Measurements from ENCODE around the gene NUP107.

The NUP107 gene

GRCh38 chr12:68767191-68767590 lies 80.4 kb downstream of the NUP107 start:
- no peaks in the 10 kb centered on the region for H3K4me1 ChIP-seq (ENCODE audit: insufficient read depth, low read length)
- DNase-seq: no peak
- H2AFZ ChIP-seq (ENCODE audit: low read depth, low read length): no peak overlapping the region
- no peaks in the 10 kb centered on the region for H3K9me3 ChIP-seq (ENCODE audit: insufficient read depth, low read length, severe bottlenecking)
- H3K27me3 ChIP-seq (ENCODE audit: insufficient read depth, low read length, poor library complexity): no peaks in the 10 kb centered on the region
- TF ChIP-seq EZH2 (IDR thresholded peaks at IDR 0.05; ENCODE audit: borderline replicate concordance, low read depth, low read length, severe bottlenecking): no peak
- no peak for TF ChIP-seq CTCF (IDR thresholded peaks at IDR 0.05; ENCODE audit: borderline replicate concordance, extremely low read depth, low read length, poor library complexity, severe bottlenecking)
- no peak overlapping the region for H3K4me2 ChIP-seq (ENCODE audit: insufficient read depth, low read length)
- no peak for ATAC-seq (ENCODE audit: insufficient read depth, low read depth)
- H3K27ac ChIP-seq (ENCODE audit: low read length): no peak overlapping the region
- H4K20me1 ChIP-seq (ENCODE audit: insufficient read depth, low read length): no peaks in the 10 kb centered on the region
- peaks cover 24% of the 10 kb centered on the region for H3K36me3 ChIP-seq (ENCODE audit: insufficient read depth, low read length)
- H3K79me2 ChIP-seq (ENCODE audit: insufficient read depth, low read length): no peaks in the 10 kb centered on the region
- no peak overlapping the region for H3K4me3 ChIP-seq (ENCODE audit: low read depth in 1 of 2, low read length in 2 of 2)
- H3K9ac ChIP-seq (ENCODE audit: low read depth, low read length): no peak overlapping the region

- no peak for DNase-seq
- Histone ChIP-seq H3K36me3 (ENCODE audit: insufficient read depth, low read length) (peaks cover 17% of the 10 kb centered on the region), H2AFZ (ENCODE audit: low read depth, low read length) (no peak overlapping the region), H3K9ac (ENCODE audit: low read depth, low read length) (no peak overlapping the region), H3K4me1 (ENCODE audit: insufficient read depth, low read length) (peaks cover 11% of the 10 kb centered on the region), H3K27me3 (ENCODE audit: insufficient read depth, low read length, poor library complexity) (no peaks in the 10 kb centered on the region), H4K20me1 (ENCODE audit: insufficient read depth, low read length) (no peaks in the 10 kb centered on the region), H3K9me3 (ENCODE audit: insufficient read depth, low read length, severe bottlenecking) (no peaks in the 10 kb centered on the region), H3K4me2 (ENCODE audit: insufficient read depth, low read length) (no peak overlapping the region), H3K79me2 (ENCODE audit: insufficient read depth, low read length) (no peaks in the 10 kb centered on the region), H3K27ac (ENCODE audit: low read length) (no peak overlapping the region), H3K4me3 (ENCODE audit: low read depth in 1 of 2, low read length in 2 of 2) (no peak overlapping the region)
- ATAC-seq (ENCODE audit: insufficient read depth, low read depth): no peak
- TF ChIP-seq EZH2 (IDR thresholded peaks at IDR 0.05; ENCODE audit: borderline replicate concordance, low read depth, low read length, severe bottlenecking): no peak
- no peak for TF ChIP-seq CTCF (IDR thresholded peaks at IDR 0.05; ENCODE audit: borderline replicate concordance, extremely low read depth, low read length, poor library complexity, severe bottlenecking)
Observed at GRCh38 chr12:68768431-68768939, 81.7 kb downstream of the NUP107 start.

- Histone ChIP-seq H3K4me2 (ENCODE audit: insufficient read depth, low read length) (no peak overlapping the region), H3K79me2 (ENCODE audit: insufficient read depth, low read length) (no peaks in the 10 kb centered on the region), H4K20me1 (ENCODE audit: insufficient read depth, low read length) (no peaks in the 10 kb centered on the region), H3K27ac (ENCODE audit: low read length) (no peak overlapping the region), H3K9ac (ENCODE audit: low read depth, low read length) (no peak overlapping the region), H3K4me1 (ENCODE audit: insufficient read depth, low read length) (peaks cover 11% of the 10 kb centered on the region), H2AFZ (ENCODE audit: low read depth, low read length) (no peak overlapping the region), H3K27me3 (ENCODE audit: insufficient read depth, low read length, poor library complexity) (no peaks in the 10 kb centered on the region), H3K4me3 (ENCODE audit: low read depth in 1 of 2, low read length in 2 of 2) (no peak overlapping the region), H3K36me3 (ENCODE audit: insufficient read depth, low read length) (peaks cover 6% of the 10 kb centered on the region), H3K9me3 (ENCODE audit: insufficient read depth, low read length, severe bottlenecking) (no peaks in the 10 kb centered on the region)
- DNase-seq (no peak), ATAC-seq (ENCODE audit: insufficient read depth, low read depth) (no peak)
- TF ChIP-seq CTCF (IDR thresholded peaks at IDR 0.05; ENCODE audit: borderline replicate concordance, extremely low read depth, low read length, poor library complexity, severe bottlenecking): no peak
- no peak for TF ChIP-seq EZH2 (IDR thresholded peaks at IDR 0.05; ENCODE audit: borderline replicate concordance, low read depth, low read length, severe bottlenecking)
Observed at GRCh38 chr12:68769941-68770340, 83.2 kb downstream of the NUP107 start.

Data from DND-41 (cell line).